Right lobe of liver (tissue), 6 donors: ENCODE measurements around the gene PITPNC1. TPM values are rescaled to one million over a fixed set of nuclear protein-coding genes. Genes with fewer than 3 reads are reported as not detected.
"Not testable (repeated sequence)": the region's sequence is repeated elsewhere in the genome, so short reads cannot be mapped to it uniquely, and the experiment has no call there.

ENCODE experiments used
- ATAC-seq, 4 donors: fragments of 200-7000 bp; cut with Tn5 transposase; one replicate each; pipeline ENCODE4 v1.9.1; 2020; ENCODE audit warnings: mild to moderate bottlenecking in 4 of 4, moderate library complexity in 4 of 4
- DNase-seq, 3 donors: peaks; one replicate each; pipeline ENCODE4 v3.0.0-alpha.2; 2020
- H3K27ac ChIP-seq, 3 donors: fragments of 200-600 bp; one replicate each; pipeline ENCODE4 v1.8.0; 2022
- H3K27me3 ChIP-seq, 2 donors: fragments of 200-600 bp; one replicate each; pipeline ENCODE4 v1.8.0; 2022
- H3K36me3 ChIP-seq, 4 donors: fragments of 200-600 bp; sonication (generic) in 1 of 4; one replicate each; pipeline versions ENCODE4 v1.5.1 to v1.8.0; 2017 to 2022; ENCODE audit warnings: control low read depth in 1 of 4
- H3K4me1 ChIP-seq, 4 donors: fragments of 200-600 bp; sonication (generic) in 1 of 4; one replicate each; pipeline versions ENCODE4 v1.5.1 to v1.8.0; 2017 to 2022; ENCODE audit warnings: control low read depth in 1 of 4
- H3K4me3 ChIP-seq, 3 donors: fragments of 200-600 bp; one replicate each; pipeline ENCODE4 v1.8.0; 2022
- H3K9me3 ChIP-seq, 4 donors: fragments of 200-600 bp; sonication (generic) in 1 of 4; one replicate each; pipeline versions ENCODE4 v1.5.1 to v1.8.0; 2017 to 2022; ENCODE audit warnings: control low read depth in 1 of 4
- POLR2A ChIP-seq: fragments of 450-650 bp; IDR thresholded peaks from one replicate; pipeline ENCODE4 v1.6.1; 2017; ENCODE audit warnings: antibody characterized with exemption, mild to moderate bottlenecking
- WGBS: methylation state at CpG from one replicate; pipeline ENCODE4 v1.1.6; 2018; ENCODE audit warnings: low coverage, low lambda C conversion rate; ENCODE audit not compliant: insufficient coverage; ENCODE audit errors: missing lambda C conversion rate; 5-methylcytosine and 5-hydroxymethylcytosine counted together
- intact Hi-C, 2 donors: fragments of 100-400 bp; cut with DNase I; formaldehyde crosslinking; loops; one replicate each; pipeline versions ENCODE4 v1.11.2 to v1.14.1; 2022
- total RNA-seq, 6 experiments: library from RNA; depleted of rRNA in 2 of 6; stranded (reverse); fragments of >200 nt in 2 of 6; fragmentation: NEBNext Ultra II Directional in 3 of 6; extraction: Animal tissue kit (Norgen Biotek cat#: 25700) in 3 of 6; gene quantifications; one replicate each; pipeline versions ENCODE4 v1.1.0 to v1.2.4, GENCODE V29; 2016 to 2023
- TF ChIP-seq, protein P1 (sequence below), 4 donors: fragments of 200-600 bp in 3 of 4; fragments of 450-650 bp in 1 of 4; IDR thresholded peaks; one replicate each; pipeline versions ENCODE4 v1.5.1 to v1.8.0; 2016 to 2022; ENCODE audit warnings: antibody characterized with exemption in 4 of 4, mild to moderate bottlenecking in 2 of 4
- donor health status: DM: no; HTN: yes; CAD: no.
- donor health status: DM: no; HTN: no; CAD: no.
- donor health status: DM: no; HTN: no; CAD: no.
- donor health status: DM: no; HTN: yes; CAD: no.
- donor health status: DM: no; HTN: yes; CAD: no.

The PITPNC1 gene
- total RNA-seq, 6 experiments from 2014 or later = 4.7 to 13.0 (median 7.4) TPM

DNA sequence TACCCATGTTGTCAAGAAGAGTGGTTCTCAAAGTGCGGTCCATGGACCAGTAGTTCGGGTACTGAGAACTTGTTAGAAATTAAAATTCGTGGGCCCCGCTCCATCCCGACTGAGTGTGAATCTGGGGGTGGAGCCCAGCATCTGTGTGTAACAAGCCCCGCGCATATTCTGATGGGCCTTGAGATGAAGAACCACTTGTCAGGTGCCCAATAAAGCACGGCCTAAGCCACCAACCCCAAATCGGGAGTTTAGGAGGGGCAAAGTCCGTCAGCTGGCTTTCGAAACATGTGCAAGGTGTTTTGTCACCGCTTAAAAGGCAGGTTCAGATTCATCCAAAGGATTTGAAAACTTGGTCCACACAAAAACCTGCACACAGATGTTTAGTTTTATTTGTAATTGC, 40.2 kb upstream of the PITPNC1 start:
- peaks cover 0 to 18% (median 9%) of the 10 kb centered on the region in 4 donors for H3K36me3 ChIP-seq
- peaks cover 0 to 26% (median 2%) of the 10 kb centered on the region in 4 donors for H3K4me1 ChIP-seq
- H3K27me3 ChIP-seq = no peaks in the 10 kb centered on the region
- ATAC-seq = peak; percentile 38 to 69 (median 59)
- WGBS = 68% methylated on average over 11 of the region's 12 CpGs
- no peaks in the 10 kb centered on the region for H3K9me3 ChIP-seq
- no peak overlapping the region for H3K4me3 ChIP-seq
- TF ChIP-seq, protein P1, sequence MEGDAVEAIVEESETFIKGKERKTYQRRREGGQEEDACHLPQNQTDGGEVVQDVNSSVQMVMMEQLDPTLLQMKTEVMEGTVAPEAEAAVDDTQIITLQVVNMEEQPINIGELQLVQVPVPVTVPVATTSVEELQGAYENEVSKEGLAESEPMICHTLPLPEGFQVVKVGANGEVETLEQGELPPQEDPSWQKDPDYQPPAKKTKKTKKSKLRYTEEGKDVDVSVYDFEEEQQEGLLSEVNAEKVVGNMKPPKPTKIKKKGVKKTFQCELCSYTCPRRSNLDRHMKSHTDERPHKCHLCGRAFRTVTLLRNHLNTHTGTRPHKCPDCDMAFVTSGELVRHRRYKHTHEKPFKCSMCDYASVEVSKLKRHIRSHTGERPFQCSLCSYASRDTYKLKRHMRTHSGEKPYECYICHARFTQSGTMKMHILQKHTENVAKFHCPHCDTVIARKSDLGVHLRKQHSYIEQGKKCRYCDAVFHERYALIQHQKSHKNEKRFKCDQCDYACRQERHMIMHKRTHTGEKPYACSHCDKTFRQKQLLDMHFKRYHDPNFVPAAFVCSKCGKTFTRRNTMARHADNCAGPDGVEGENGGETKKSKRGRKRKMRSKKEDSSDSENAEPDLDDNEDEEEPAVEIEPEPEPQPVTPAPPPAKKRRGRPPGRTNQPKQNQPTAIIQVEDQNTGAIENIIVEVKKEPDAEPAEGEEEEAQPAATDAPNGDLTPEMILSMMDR (IDR thresholded peaks at IDR 0.05) = no peak
- TF ChIP-seq POLR2A = no peak
- intact Hi-C loops = no loop called here
- DNase-seq = peak; percentile 24 to 71 (median 59)
- peak overlapping the region in 1 of 3 donors; percentile 24 for H3K27ac ChIP-seq

DNA sequence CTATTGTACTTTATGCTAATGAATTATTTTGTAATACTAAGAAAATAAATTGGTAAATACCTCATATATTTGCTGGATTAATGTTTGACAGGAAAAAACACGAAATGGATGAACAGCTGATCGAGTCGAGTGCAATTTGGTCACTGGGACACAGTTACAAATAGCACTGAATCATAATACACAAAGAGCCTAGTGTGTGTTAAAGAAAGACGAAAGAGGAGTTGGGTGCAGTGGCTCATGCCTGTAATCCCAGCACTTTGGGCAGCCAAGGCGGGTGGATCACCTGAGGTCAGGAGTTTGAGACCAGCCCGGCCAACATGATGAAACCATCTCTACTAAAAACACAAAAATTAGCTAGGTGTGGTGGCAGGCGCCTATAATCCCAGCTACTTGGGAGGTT, 38.7 kb upstream of the PITPNC1 start:
- intact Hi-C loops, H3K9me3 ChIP-seq, H3K27me3 ChIP-seq, ATAC-seq, DNase-seq, H3K4me3 ChIP-seq: not testable (repeated sequence)
- H3K27ac ChIP-seq = peak overlapping the region in 1 of 3 donors; percentile 9
- H3K4me1 ChIP-seq = peaks cover 0 to 23% (median 2%) of the 10 kb centered on the region in 4 donors
- 41% methylated on average over 7 of the region's 7 CpGs for WGBS
- peaks cover 0 to 28% (median 12%) of the 10 kb centered on the region in 4 donors for H3K36me3 ChIP-seq

DNA sequence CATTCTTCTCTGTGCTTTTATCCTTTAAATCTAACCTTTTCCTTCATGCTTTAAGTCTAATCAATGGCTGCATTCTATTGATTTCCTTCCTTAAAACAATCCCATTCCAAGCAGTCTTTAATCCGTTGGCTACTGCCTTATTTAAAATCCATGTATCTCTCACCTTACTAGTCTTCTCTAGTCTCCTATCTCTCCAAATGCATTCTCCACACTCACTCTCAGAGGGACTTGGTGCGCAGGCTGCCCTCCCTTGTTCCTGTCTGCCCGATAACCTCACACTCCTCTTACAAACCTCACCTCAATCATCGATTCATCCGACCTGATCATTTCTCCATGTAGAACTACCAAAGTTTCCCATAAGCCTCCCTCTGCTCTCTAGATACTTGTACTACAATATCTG, 33.8 kb upstream of the PITPNC1 start:
- TF ChIP-seq, protein P1 (IDR thresholded peaks at IDR 0.05) = no peak
- no peak for TF ChIP-seq POLR2A
- Histone ChIP-seq H3K36me3 (peaks cover 6 to 76% (median 42%) of the 10 kb centered on the region in 4 donors), H3K9me3 (no peaks in the 10 kb centered on the region), H3K27ac (no peak overlapping the region), H3K4me1 (peaks cover 0 to 5% (median 0%) of the 10 kb centered on the region in 4 donors), H3K4me3 (no peak overlapping the region), H3K27me3 (no peaks in the 10 kb centered on the region)
- DNase-seq = no peak
- intact Hi-C loops = no loop called here
- 95% methylated on average over 5 of the region's 5 CpGs for WGBS
- ATAC-seq = no peak

DNA sequence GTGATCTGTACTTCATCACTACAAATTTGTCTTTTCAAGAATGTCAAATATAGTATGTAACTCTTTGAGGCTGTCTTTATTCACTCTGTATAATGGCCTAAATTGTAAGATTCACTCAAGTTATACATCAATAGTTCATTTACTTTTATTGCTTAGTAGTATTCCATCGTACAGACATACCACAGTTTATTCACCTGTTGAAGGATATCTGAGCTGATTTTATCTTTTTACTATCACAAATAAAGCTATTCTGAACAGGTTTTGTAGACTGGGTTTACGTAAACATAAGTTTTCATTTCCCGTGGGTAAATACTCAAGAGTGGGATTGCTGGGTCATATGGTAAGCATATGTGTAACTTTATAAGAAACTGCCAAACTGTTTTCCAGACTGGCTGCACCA, 29.3 kb upstream of the PITPNC1 start:
- intact Hi-C loops = no loop called here
- 94% methylated on average over 3 of the region's 3 CpGs for WGBS
- Histone ChIP-seq H3K27me3 (no peaks in the 10 kb centered on the region), H3K27ac (no peak overlapping the region), H3K36me3 (peaks cover 6 to 96% (median 40%) of the 10 kb centered on the region in 4 donors), H3K4me3 (no peak overlapping the region), H3K9me3 (no peaks in the 10 kb centered on the region), H3K4me1 (no peaks in the 10 kb centered on the region)
- ATAC-seq = no peak
- no peak for DNase-seq
- no peak for TF ChIP-seq POLR2A
- TF ChIP-seq, protein P1 (IDR thresholded peaks at IDR 0.05) = no peak

DNA sequence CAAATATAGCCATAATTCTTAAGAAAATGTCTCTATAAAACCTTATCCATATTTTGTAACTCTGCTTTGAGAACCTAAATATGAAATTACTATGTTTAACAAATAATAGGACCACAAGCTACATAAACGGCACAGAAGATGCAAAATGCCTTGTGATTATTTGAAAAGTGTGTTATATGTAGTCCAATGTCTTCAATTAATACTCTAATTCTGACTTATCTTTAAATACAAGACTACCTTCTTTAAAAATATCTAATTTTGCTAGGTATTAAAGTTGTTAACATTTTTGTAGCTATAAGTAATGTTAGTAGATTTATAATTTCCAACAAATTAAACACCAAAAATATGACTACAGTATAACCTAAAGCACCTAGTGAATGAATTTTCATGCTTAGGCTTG, 27.7 kb upstream of the PITPNC1 start:
- no peak overlapping the region for H3K27ac ChIP-seq
- no peak for TF ChIP-seq POLR2A
- TF ChIP-seq, protein P1 (IDR thresholded peaks at IDR 0.05) = no peak
- no peak for DNase-seq
- H3K4me3 ChIP-seq = no peak overlapping the region
- 92% methylated on average over 1 of the region's 1 CpG for WGBS
- peaks cover 6 to 92% (median 39%) of the 10 kb centered on the region in 4 donors for H3K36me3 ChIP-seq
- no peak for ATAC-seq
- intact Hi-C loops = no loop called here
- no peaks in the 10 kb centered on the region for H3K4me1 ChIP-seq
- no peaks in the 10 kb centered on the region for H3K9me3 ChIP-seq
- H3K27me3 ChIP-seq = no peaks in the 10 kb centered on the region
